Vagina (tissue), 2 donors: Measurements from ENCODE around the gene CMTR1. TPM values are rescaled to one million over a fixed set of nuclear protein-coding genes. Genes with fewer than 3 reads are reported as not detected.

ENCODE experiments used
- DNase-seq, 2 donors: peaks; one replicate each; pipeline ENCODE4 v3.0.0-alpha.2; 2017; ENCODE audit errors: extremely low spot score in 2 of 2
- H3K27ac ChIP-seq: fragments of 200-600 bp; sonication (generic); one replicate; pipeline ENCODE4 v1.5.1; 2019
- H3K27me3 ChIP-seq: fragments of 200-600 bp; sonication (generic); one replicate; pipeline ENCODE4 v1.5.1; 2019
- H3K36me3 ChIP-seq, 2 donors: fragments of 200-600 bp; sonication (generic); one replicate each; pipeline ENCODE4 v1.5.1; 2017 to 2019
- H3K4me1 ChIP-seq: fragments of 200-600 bp; sonication (generic); one replicate; pipeline ENCODE4 v1.5.1; 2019
- H3K4me3 ChIP-seq, 2 donors: fragments of 200-600 bp; sonication (generic); 1 replicate in 1 of 2; 2 replicates in 1 of 2; pipeline ENCODE4 v1.5.1; 2016 to 2019
- H3K9me3 ChIP-seq: fragments of 200-600 bp; sonication (generic); one replicate; pipeline ENCODE4 v1.5.1; 2019
- POLR2A ChIP-seq, 2 donors: fragments of 450-650 bp; IDR thresholded peaks; one replicate each; pipeline ENCODE4 v1.6.1; 2017; ENCODE audit warnings: antibody characterized with exemption in 2 of 2, mild to moderate bottlenecking in 2 of 2, moderate library complexity in 2 of 2
- POLR2AphosphoS5 ChIP-seq, 2 donors: sonication (generic); formaldehyde crosslinking; IDR thresholded peaks; one replicate each; pipeline ENCODE4 v1.9.0; 2017; ENCODE audit warnings: antibody characterized with exemption in 2 of 2, mild to moderate bottlenecking in 2 of 2, low read depth in 1 of 2; ENCODE audit not compliant: insufficient read depth in 1 of 2
- intact Hi-C: fragments of 100-400 bp; cut with DNase I; formaldehyde crosslinking; loops from one replicate; pipeline ENCODE4 v1.15.1; 2023
- total RNA-seq: library from RNA; depleted of rRNA; stranded (reverse); fragments of >200 nt; gene quantifications from one replicate; pipeline ENCODE4 v1.2.3, GENCODE V29; 2016
- TF ChIP-seq, protein P1 (sequence below), 3 experiments: fragments of 450-650 bp in 2 of 3; fragments of 200-600 bp in 1 of 3; sonication (generic) in 1 of 3; IDR thresholded peaks; one replicate each; pipeline ENCODE4 v1.5.1; 2017 to 2019; ENCODE audit warnings: antibody characterized with exemption in 3 of 3, mild to moderate bottlenecking in 2 of 3, moderate library complexity in 2 of 3

The CMTR1 gene
- total RNA-seq, 1 donor from 2014 or later: 24.3 TPM

DNA sequence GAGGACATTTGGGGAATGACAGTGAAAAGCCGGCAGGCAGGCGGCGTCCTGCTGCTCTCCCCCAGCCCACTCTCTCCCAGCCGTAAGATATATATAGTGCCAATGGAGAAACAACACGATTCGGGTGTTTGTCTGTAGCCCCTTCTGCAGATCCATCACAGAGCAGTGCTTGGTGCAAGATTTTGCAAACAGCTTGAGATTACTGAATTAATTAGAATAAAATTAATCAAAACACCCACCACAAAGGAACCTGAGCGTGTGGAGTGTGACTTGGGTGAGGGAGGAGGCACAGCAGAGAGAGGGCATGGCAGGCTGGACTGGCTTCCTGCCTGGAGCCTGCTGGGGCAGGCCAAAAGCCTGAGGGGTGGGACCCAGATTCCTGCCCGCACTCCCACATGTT lies 95.5 kb downstream of the CMTR1 start:
- Histone ChIP-seq H3K9me3 (no peaks in the 10 kb centered on the region), H3K36me3 (no peaks in the 10 kb centered on the region), H3K27me3 (no peaks in the 10 kb centered on the region), H3K4me3 (no peak overlapping the region), H3K27ac (no peak overlapping the region), H3K4me1 (no peaks in the 10 kb centered on the region)
- no peak for DNase-seq
- intact Hi-C loops: no loop called here
- TF ChIP-seq POLR2A (IDR thresholded peaks at IDR 0.05) (no peak), POLR2AphosphoS5 (IDR thresholded peaks at IDR 0.05; ENCODE audit: insufficient read depth in 1 of 2, low read depth in 1 of 2) (no peak)
- TF ChIP-seq, protein P1, sequence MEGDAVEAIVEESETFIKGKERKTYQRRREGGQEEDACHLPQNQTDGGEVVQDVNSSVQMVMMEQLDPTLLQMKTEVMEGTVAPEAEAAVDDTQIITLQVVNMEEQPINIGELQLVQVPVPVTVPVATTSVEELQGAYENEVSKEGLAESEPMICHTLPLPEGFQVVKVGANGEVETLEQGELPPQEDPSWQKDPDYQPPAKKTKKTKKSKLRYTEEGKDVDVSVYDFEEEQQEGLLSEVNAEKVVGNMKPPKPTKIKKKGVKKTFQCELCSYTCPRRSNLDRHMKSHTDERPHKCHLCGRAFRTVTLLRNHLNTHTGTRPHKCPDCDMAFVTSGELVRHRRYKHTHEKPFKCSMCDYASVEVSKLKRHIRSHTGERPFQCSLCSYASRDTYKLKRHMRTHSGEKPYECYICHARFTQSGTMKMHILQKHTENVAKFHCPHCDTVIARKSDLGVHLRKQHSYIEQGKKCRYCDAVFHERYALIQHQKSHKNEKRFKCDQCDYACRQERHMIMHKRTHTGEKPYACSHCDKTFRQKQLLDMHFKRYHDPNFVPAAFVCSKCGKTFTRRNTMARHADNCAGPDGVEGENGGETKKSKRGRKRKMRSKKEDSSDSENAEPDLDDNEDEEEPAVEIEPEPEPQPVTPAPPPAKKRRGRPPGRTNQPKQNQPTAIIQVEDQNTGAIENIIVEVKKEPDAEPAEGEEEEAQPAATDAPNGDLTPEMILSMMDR (IDR thresholded peaks at IDR 0.05): no peak

DNA sequence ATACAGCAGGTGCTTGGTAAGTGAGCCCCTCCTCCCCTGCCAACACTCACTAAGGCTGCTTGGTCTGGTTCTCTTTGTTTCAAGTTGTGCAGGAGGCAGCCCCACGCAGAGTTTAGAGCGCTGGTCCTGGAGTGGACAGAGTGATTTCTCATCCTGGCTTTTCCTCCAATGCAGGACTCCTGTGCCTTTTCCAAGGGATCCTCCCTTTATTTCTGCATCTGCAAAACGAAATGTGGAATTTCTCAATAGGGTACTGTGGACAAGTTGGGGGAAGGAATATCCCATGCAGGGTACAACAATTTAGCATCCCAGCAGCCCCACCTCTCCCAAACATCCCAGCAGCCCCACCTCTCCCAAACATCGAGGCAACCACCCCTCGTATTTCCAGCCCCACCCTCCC lies 97.3 kb downstream of the CMTR1 start:
- no peak for DNase-seq
- Histone ChIP-seq H3K27ac (no peak overlapping the region), H3K9me3 (no peaks in the 10 kb centered on the region), H3K4me1 (peaks cover under 1% of the 10 kb centered on the region), H3K27me3 (no peaks in the 10 kb centered on the region), H3K36me3 (no peaks in the 10 kb centered on the region), H3K4me3 (no peak overlapping the region)
- TF ChIP-seq POLR2A (IDR thresholded peaks at IDR 0.05) (no peak), POLR2AphosphoS5 (IDR thresholded peaks at IDR 0.05; ENCODE audit: insufficient read depth in 1 of 2, low read depth in 1 of 2) (no peak)
- TF ChIP-seq, protein P1 (IDR thresholded peaks at IDR 0.05): no peak
- intact Hi-C loops: no loop called here

DNA sequence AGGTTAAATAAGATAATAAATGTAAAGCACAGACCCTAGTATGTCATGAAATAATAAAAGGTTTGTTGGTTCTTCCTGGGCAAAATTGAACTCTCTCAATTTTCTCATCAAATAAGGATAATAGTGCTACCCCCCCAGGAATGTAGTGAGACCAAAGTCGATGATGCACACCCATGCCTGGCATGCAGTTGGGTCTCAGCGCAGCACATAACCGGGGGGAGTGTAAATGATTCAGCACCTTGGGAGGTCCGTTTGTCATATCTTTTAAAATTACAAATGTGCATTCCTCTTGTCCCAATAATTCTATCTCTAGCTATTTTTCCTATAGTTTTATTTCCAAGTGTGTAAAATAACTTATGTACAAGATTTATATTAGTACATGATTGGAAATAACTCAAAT lies 98.0 kb downstream of the CMTR1 start:
- TF ChIP-seq POLR2A (IDR thresholded peaks at IDR 0.05) (no peak), POLR2AphosphoS5 (IDR thresholded peaks at IDR 0.05; ENCODE audit: insufficient read depth in 1 of 2, low read depth in 1 of 2) (no peak)
- TF ChIP-seq, protein P1 (IDR thresholded peaks at IDR 0.05): no peak
- H3K4me3 ChIP-seq: no peak overlapping the region
- no peaks in the 10 kb centered on the region for H3K36me3 ChIP-seq
- no peak overlapping the region for H3K27ac ChIP-seq
- no peaks in the 10 kb centered on the region for H3K27me3 ChIP-seq
- no peak for DNase-seq
- no peaks in the 10 kb centered on the region for H3K9me3 ChIP-seq
- intact Hi-C loops: no loop called here
- peaks cover 8% of the 10 kb centered on the region for H3K4me1 ChIP-seq

Other genes starting within 250 kb of the CMTR1 start
- 12.5 TPM for gene TBC1D22B, start 175.4 kb upstream of the CMTR1 start, total RNA-seq
- not detected for gene TMEM217, start 175.1 kb upstream of the CMTR1 start, total RNA-seq
- gene RNF8, start 79.2 kb upstream of the CMTR1 start, total RNA-seq: 15.0 TPM
- 34.6 TPM for gene CCDC167, start 66.7 kb downstream of the CMTR1 start, total RNA-seq